H1 (cell line): ENCODE measurements around the gene CCNG1. TPM values are rescaled to one million over a fixed set of nuclear protein-coding genes. Genes with fewer than 3 reads are reported as not detected.

Experiments
- ATF3 ChIP-seq: IDR thresholded peaks from 2 replicates; pipeline ENCODE4 v1.6.1; 2011; ENCODE audit warnings: low read depth, mild to moderate bottlenecking, low read length; ENCODE audit not compliant: insufficient read depth
- SAP30 ChIP-seq: fragments of 300-600 bp; sonication (generic); IDR thresholded peaks from 2 replicates; pipeline ENCODE4 v1.7.1; 2012; ENCODE audit warnings: low read length, moderate library complexity, mild to moderate bottlenecking, inconsistent platforms; ENCODE audit not compliant: insufficient read depth, insufficient replicate concordance
- SIX5 ChIP-seq: IDR thresholded peaks from 2 replicates; pipeline ENCODE4 v1.6.1; 2011; ENCODE audit warnings: mild to moderate bottlenecking, low read depth, low read length
- TAF7 ChIP-seq: optimal IDR thresholded peaks from 2 replicates; pipeline ENCODE3; 2011; ENCODE audit warnings: low read depth, mild to moderate bottlenecking, inconsistent platforms, low read length, moderate library complexity, borderline replicate concordance
- polyA plus RNA-seq, 7 experiments: library from polyadenylated mRNA; depleted of rRNA in 3 of 7; stranded (reverse) in 5 of 7; unstranded in 2 of 7; fragments of >200 nt in 5 of 7; fragments of 200-250 nt in 2 of 7; gene quantifications; 1 replicate in 5 of 7; 2 replicates in 1 of 7; 4 replicates in 1 of 7; pipeline versions ENCODE4 v1.2.1 to v1.2.3, GENCODE V29; 2011 to 2013; ENCODE audit warnings: missing spikeins in 2 of 7, mixed read lengths in 2 of 7
- total RNA-seq: library from RNA; stranded (reverse); fragmentation: NEBNext Ultra II Directional; extraction: Animal tissue kit (Norgen Biotek cat#: 25700); gene quantifications from 2 replicates; pipeline ENCODE4 v1.2.1, GENCODE V29; 2021
- TF ChIP-seq, protein P1 (sequence below): IDR thresholded peaks from 2 replicates; pipeline ENCODE4 v1.6.1; 2012; ENCODE audit warnings: inconsistent platforms

The CCNG1 gene
- total and polyA plus RNA-seq, 2 of the 8 experiments (the other 6 are each of a cell fraction or from before 2014, with no cell fraction given) = 165 to 369 TPM

- TF ChIP-seq ATF3 (no peak), SAP30 (no peak), TAF7 (no peak), SIX5 (no peak)
- TF ChIP-seq, protein P1, sequence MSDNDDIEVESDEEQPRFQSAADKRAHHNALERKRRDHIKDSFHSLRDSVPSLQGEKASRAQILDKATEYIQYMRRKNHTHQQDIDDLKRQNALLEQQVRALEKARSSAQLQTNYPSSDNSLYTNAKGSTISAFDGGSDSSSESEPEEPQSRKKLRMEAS = no peak
Measured at GRCh38 chr5:163440954-163441353, 3.6 kb downstream of the CCNG1 start (continued).
